Germinal center (tissue), 1 donor: ENCODE results near the gene NPC1L1.
"Not testable (repeated sequence)": the region's sequence is repeated elsewhere in the genome, so short reads cannot be mapped to it uniquely, and the experiment has no call there.

Experiments
- DNase-seq: peaks from one replicate; pipeline ENCODE4 v3.0.0; 2012; ENCODE audit warnings: mixed read lengths, low spot score

The NPC1L1 gene

DNA sequence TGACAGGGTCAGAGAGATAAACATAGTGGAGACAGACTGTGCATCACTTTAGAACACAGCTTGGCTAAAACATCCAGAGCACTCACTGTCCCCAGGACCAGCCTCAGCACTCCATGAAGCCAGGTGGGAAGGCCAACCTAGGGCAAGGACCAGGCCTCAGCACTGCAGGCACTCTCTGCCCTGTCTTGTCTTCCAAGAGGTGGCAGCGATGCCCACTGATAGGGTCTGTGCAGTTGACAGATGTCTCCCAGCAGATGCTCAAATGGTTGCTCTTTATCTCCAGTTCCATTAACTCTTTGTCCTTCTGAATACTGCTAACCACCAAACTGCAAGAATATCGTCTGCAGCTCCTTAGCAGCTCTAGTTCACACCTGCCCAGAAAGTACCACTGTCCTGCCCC is 23.5 kb upstream of the NPC1L1 start:
- no peak for DNase-seq

- no peak for DNase-seq
Observed at GRCh38 chr7:44563171-44563679, 22.1 kb upstream of the NPC1L1 start.

DNA sequence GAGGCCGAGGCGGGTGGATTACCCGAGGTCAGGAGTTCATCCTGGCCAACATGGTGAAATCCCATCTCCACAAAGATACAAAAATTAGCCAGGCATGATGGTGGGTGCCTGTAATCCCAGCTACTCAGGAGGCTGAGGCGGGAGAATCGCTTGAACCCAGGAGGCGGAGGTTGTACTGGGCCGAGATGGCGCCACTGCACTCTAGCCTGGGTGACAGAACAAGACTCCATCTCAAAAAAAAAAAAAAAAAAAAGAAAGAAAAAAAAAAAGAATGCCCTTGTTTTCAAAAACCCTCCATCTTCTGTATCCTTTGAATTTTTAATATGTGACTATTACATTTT is 21.5 kb upstream of the NPC1L1 start:
- DNase-seq = not testable (repeated sequence)

- DNase-seq = no peak
Observed at GRCh38 chr7:44561962-44562621, 21.0 kb upstream of the NPC1L1 start.

DNA sequence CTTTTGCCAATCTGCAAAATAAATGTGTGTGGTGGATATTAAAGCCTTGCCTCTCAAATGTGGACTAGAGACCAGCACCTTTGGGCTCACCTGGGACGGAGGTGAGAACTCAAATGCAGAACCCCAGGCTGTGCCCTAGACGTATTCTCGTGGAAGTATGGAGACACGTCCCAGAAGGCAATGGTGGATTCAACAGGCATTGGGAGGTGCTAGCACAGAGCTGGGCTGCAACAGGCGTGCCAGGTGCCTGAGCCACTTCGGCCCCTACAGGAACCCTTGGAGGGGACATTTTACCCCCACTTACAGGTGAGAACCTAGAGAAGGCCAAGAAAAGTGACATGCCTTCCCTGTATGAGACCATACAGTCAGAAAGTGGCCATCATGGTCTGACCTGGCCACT is 20.4 kb upstream of the NPC1L1 start:
- DNase-seq = no peak

DNA sequence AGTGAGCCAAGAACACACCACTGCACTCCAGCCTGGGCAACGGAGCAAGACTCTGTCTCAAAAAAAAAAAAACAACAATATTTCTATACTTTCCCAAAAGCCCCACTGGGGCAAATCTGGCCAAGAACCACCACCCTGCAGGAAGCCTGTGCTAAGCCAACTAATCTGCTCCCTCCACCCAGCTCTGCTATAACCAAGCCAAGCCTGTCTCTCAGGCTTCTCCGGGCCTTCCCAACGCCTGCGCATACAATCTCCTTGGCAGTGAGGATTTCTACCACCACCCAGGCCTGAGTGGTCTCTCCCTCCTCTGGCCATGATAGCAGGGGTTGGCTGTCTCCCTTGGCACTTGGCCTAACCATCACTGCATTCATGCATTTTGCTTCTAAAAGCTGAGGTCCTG is 18.4 kb upstream of the NPC1L1 start:
- DNase-seq = no peak

DNA sequence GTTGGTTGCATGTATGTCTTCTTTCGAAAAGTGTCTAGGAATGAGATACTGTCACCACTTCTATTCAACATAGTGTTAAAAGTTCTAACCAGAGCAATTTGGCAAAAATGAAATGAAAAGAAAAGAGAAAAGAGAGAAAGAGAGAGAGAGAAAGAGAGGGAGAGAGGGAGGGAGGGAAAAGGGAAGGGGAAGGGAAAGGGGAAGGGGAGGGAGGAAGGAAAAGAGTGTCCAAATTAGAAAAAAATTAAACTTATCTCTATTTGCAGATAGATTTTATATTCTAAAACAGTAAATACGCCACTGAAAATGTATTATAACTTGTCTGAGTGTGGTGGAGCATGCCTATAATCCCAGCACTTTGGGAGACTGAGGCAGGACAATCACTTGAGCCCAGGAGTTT is 16.4 kb upstream of the NPC1L1 start:
- DNase-seq = no peak

DNA sequence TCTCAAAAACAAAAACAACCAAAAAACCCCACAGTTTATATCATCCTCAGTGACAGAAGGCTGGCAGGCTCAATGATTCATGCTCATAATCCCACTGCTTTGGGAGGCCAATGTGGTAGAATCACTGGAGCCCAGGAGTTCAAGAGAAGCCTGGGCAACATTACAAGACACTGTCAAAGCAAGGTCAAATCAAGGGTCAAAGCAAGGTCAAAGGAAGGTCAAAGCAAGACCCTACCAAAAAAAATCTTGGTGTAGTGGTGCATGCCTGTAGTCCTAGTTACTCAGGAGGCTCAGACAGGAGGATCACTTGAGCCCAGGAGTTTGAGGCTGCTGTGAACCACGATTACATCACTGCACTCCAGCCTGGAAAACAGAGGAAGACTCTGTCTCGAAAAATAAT is 14.2 kb upstream of the NPC1L1 start:
- DNase-seq = no peak

DNA sequence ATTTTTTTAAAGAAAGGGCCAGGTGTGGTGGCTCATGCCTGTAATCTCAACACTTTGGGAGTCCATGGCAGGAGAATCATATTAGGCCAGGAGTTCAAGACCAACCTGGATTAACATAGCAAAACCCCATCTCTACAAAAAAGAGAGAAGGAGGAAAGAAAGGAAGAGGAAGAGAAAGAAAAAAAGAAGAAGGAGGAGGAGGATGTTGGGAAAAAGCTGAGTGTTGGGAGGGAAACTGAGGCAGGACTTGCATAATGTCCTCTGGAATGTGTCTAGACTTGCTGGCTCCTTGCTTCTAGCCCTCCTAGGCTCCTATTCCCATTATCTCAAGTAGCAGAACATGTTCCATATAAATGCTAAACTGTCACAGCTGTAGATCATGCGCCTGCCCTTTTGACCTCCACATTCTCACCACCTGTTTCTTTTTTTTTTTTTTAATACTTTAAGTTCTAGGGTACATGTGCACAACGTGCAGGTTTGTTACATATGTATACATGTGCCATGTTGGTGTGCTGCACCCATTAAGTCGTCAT is 11.4 kb upstream of the NPC1L1 start:
- DNase-seq = not testable (repeated sequence)

GRCh38 chr7:44549457-44549856 is 8.3 kb upstream of the NPC1L1 start:
- no peak for DNase-seq

GRCh38 chr7:44548893-44549292 is 7.8 kb upstream of the NPC1L1 start:
- DNase-seq = no peak

- no peak for DNase-seq
Observed at GRCh38 chr7:44547536-44548231, 6.6 kb upstream of the NPC1L1 start.

DNA sequence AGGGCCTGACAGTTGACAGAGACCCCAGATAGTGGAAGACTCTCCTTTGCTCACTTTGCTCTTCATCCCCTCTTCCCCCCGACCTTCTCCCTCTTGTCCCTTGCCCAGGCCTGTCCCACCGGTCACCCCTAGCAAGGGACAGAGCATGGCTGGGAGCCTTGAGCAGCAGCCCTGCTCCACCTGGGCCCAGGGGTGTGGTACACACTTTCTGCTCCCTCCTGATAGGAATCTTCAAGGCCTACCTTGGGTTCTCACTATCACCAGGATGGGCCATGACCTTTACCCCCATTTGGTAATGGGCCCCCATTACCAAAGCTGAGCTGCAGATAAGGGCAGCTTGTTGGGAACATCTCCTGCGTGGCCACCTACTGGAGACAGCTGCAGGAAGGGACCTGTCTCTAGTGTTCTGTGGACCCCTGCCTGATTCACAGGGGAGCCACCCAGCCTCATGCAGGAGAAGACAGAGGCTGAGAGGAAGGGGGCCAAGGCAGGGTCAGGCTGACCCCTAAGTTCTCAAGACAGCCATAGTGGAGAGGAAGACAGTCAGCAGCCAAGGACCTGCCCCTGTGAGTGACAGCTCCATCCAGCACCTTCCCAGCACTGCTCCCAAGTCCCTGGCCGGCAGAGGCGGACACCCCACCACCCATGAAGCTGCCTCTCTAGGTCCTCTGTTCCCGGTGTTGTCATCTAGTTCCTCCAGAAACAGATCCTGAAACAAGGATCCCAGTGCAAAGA is 913 bp upstream of the NPC1L1 start:
- DNase-seq = no peak

DNA sequence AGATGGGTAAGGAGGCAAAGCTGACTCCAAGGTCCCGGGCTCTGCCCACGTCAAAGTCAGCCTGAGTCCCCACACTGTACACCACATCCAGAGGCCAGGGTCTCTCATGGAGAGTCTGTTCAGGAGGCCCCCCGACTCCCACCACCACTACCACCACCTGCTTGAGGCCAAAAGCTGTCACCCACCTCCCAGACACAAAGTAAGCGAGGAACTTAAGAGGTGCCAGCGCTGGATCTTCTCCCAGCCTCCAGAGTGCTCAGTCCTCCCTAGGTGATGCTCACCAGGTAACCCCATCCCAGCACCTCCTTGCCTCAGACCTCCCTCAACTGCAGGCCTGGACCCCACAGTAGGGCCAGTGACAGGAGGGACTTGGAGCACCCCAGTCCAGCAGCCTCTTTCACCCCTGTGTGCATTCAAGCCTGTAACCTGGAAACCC is 520 bp downstream of the NPC1L1 start:
- DNase-seq = no peak

DNA sequence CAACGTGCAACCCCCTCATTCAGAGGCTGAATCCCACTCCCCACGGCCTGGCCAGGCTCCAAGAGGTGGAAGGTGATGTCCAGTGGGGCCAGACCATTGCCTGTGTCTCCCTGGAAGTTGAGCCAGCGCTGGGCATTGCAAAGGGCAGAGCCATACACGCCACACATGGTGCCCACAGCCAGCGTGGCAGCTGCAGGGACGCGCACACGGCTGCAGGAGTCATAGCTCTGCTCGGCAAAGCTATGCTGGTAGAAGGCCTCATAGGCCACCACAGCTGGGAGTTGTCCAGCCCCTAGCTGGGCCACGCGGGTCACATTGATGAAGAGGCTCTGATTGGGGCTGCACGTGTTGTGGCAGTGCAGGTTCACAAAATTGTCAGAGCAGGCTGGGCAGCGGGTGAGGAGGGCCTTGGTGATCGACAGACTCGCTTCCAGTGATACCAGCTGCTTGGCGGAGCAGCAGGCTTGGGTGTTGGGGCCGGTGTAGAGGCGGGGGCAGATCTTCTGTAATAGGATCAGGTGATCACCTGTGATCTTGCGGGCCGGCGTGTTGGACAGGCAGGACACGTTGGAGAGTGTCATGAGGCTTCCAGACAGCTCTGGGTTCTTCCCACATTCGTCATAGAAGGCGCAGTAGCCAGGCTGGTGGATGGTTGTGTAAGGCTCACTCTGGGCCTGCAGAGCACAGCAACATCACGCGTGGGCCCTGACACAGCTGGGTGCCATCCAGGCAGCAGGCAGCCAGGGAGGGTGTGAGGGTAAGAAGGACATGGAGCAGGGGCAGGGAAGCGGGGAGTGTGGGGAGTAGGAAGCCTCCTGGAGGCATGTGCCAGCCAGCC is 1.2 kb downstream of the NPC1L1 start:
- no peak for DNase-seq

DNA sequence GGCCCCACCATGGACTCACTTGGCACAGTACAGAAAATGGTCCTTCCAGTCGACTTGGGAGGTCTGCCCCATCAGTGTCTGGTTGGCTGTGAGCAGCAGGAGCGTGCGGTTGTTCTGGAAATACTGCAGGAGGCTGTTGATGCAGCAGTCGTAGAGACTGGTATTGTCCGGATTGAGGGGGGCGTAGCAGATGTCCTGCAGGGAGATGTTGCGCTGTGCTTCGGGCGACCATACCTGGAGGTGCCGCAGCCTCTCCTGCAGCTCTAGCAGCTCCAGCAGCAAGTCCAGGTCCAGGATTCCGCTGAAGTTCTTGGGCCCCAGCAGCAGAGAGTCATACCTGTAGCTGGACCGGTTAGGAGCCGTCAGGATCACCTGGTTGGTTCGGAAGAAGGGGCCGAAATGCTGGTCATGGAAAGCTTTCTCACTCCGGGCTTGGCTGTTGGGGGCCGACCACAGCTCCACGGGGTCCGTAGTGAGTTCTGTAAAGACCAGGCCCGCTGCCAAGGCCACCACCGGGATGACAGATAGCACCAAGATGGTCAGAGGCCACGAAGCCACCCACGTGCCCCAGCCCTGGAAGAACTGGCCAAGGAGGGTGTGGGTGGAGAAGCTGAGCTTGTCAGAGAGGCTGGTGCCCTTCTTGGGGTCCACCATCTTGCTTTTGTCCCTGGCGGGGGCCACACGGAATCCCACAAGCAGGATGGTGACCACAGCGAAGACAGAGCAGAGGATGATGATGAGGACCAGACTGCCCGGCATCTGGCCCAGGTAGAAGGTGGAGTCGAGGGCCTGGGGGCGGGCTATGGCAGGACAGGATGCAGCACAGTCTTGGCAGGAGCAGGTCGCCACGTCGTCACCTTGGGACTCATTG is 2.1 kb downstream of the NPC1L1 start:
- no peak for DNase-seq

DNA sequence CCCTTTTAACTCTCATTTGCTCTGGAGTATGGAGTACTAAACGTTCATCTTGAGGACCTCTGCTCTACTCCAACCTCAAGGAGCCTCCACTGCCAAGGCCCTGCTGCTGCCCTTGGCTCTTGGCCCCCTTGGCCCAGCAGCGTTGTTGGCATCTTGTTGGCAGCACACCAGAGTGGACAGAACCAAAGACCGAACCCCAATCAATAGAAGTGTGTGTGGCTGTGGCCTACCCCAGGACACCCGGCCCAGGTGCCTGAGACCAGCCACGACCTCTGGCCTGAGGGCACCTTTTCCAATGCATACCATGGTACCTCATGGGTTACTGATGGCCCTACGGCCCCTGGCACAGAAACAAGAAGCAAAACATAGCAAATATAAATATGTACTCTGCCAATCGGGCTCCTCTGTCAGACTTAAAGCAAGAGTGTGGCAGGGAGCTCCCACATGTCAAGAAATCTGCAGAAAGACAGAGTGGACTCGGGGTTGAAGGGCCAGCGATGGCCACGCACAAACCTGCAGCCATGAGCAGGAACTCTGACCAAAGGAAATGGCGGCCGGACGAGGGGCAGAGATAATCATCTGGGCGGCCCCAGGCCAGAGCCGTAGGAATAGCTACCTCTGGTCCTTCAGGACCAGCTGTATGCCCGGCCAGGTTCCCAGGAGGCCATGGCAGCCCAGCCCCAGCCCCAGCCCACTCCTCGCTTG is 2.9 kb downstream of the NPC1L1 start:
- no peak for DNase-seq

GRCh38 chr7:44537442-44537841 is 3.7 kb downstream of the NPC1L1 start:
- DNase-seq = no peak

DNA sequence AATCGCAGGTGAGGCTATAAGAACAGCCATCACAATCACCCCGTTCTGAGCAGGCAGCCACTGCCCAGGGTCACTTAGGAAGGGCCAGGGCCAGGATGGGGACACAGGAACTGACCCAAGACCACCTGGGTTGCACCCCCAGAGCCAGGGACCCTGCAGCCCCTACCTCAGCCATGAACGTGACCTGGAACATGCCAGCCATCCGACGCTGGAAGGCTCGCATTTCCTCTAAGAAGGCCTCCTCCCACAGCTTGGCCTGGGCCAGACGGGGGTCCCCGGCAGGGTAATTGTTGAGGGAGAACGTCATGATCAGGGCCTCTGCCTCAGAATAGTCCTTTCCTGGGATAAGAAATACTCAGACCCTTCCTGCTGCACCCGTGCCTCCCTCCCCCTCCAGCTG is 5.0 kb downstream of the NPC1L1 start:
- no peak for DNase-seq

DNA sequence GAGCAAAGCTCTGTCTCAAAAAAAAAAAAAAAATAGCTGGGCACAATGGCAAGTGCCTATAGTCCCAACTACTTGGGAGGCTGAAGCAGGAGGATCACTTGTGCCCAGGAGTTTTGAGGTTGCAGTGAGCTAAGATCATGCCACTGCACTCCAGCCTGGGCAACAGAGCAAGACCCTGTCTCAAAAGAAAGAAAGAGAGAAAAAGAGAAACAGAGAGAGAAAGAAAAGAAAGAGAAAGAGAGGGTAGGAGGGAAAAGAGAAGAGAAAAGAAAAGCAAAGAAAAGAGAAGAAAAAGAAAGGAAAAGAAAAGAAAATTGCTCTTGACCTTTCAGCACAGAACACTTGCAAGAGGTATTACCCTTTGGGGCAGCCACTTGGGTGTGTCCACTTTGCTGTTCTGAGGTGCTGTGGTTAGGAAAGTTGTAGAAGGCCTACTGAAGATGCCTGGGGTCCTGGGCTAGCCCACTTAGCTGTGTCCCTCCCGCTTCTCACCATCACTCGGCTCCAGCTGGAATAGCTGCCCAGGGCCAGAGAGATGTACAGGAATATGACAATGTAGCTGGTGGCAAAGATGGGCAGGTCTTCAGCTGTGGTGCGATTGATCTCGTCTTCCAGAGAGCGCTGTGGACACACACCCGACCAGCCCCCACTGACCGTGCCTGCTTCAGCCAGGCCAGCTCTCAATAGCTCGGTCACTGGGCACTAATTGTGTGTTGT is 5.6 kb downstream of the NPC1L1 start:
- DNase-seq = no peak
